Sigmoid colon (tissue), 3 donors: ENCODE measurements around the gene THYN1.

Experiments
- CTCF ChIP-seq, 4 experiments: fragments of 450-650 bp in 3 of 4; fragments of 200-600 bp in 1 of 4; IDR thresholded peaks; one replicate each; pipeline ENCODE4 v1.5.1; 2016 to 2019; ENCODE audit warnings: antibody characterized with exemption in 4 of 4, mild to moderate bottlenecking in 3 of 4, moderate library complexity in 2 of 4
- POLR2A ChIP-seq, 2 donors: fragments of 450-650 bp; IDR thresholded peaks; one replicate each; pipeline ENCODE4 v1.6.1; 2016; ENCODE audit warnings: antibody characterized with exemption in 2 of 2, mild to moderate bottlenecking in 2 of 2, moderate library complexity in 2 of 2

- TF ChIP-seq CTCF (IDR thresholded peaks at IDR 0.05) (no peak), POLR2A (IDR thresholded peaks at IDR 0.05) (no peak)
Observed at GRCh38 chr11:134250246-134250645, 2.9 kb downstream of the THYN1 start.
